DND-41 (cell line): ENCODE measurements around the gene LAMC1.

Source experiments
- ATAC-seq: fragments of 200-7000 bp; cut with Tn5 transposase; 3 replicates; pipeline ENCODE4 v1.9.1; 2021; ENCODE audit warnings: low read depth; ENCODE audit not compliant: insufficient read depth
- DNase-seq: peaks from one replicate; pipeline ENCODE4 v3.0.0-alpha.2; 2020
- H2AFZ ChIP-seq: 2 replicates; pipeline ENCODE4 v1.6.0; 2012; ENCODE audit warnings: low read depth, low read length
- H3K27ac ChIP-seq: 2 replicates; pipeline ENCODE4 v1.5.1; 2012; ENCODE audit warnings: low read length, inconsistent platforms
- H3K27me3 ChIP-seq: fragments of 200-600 bp; sonication (generic); 2 replicates; pipeline ENCODE4 v1.6.0; 2012; ENCODE audit warnings: low read length, mild to moderate bottlenecking, inconsistent platforms; ENCODE audit not compliant: insufficient read depth, poor library complexity
- H3K36me3 ChIP-seq: 2 replicates; pipeline ENCODE4 v1.5.1; 2012; ENCODE audit warnings: low read length, inconsistent platforms; ENCODE audit not compliant: insufficient read depth
- H3K4me1 ChIP-seq: 2 replicates; pipeline ENCODE4 v1.5.1; 2012; ENCODE audit warnings: mild to moderate bottlenecking, low read length; ENCODE audit not compliant: insufficient read depth
- H3K4me2 ChIP-seq: 2 replicates; pipeline ENCODE4 v1.6.0; 2012; ENCODE audit warnings: mild to moderate bottlenecking, moderate library complexity, low read length, inconsistent platforms; ENCODE audit not compliant: insufficient read depth
- H3K4me3 ChIP-seq, 2 experiments: fragments of 200-600 bp in 1 of 2; shearing (Covaris generic) in 1 of 2; 2 replicates each; pipeline ENCODE4 v1.5.1; 2012 to 2016; ENCODE audit warnings: inconsistent platforms in 2 of 2, low read length in 2 of 2, mild to moderate bottlenecking in 2 of 2, low read depth in 1 of 2, moderate library complexity in 1 of 2
- H3K79me2 ChIP-seq: 2 replicates; pipeline ENCODE4 v1.6.0; 2012; ENCODE audit warnings: low read length, inconsistent platforms; ENCODE audit not compliant: insufficient read depth
- H3K9ac ChIP-seq: 2 replicates; pipeline ENCODE4 v1.6.0; 2012; ENCODE audit warnings: low read depth, mild to moderate bottlenecking, inconsistent platforms, low read length, moderate library complexity
- H3K9me3 ChIP-seq: 2 replicates; pipeline ENCODE4 v1.5.1; 2012; ENCODE audit warnings: low read length, moderate library complexity, mild to moderate bottlenecking, inconsistent platforms; ENCODE audit not compliant: insufficient read depth, severe bottlenecking
- H4K20me1 ChIP-seq: 2 replicates; pipeline ENCODE4 v1.6.0; 2012; ENCODE audit warnings: low read length; ENCODE audit not compliant: insufficient read depth
- EZH2 ChIP-seq: IDR thresholded peaks from 3 replicates; pipeline ENCODE4 v1.6.1; 2012; ENCODE audit warnings: borderline replicate concordance, low read depth, mild to moderate bottlenecking, moderate library complexity, low read length, inconsistent platforms; ENCODE audit not compliant: severe bottlenecking
- TF ChIP-seq, protein P1 (sequence below): IDR thresholded peaks from 2 replicates; pipeline ENCODE4 v1.5.1; 2012; ENCODE audit warnings: borderline replicate concordance, low read length, moderate library complexity, mild to moderate bottlenecking; ENCODE audit not compliant: poor library complexity, severe bottlenecking; ENCODE audit errors: extremely low read depth

Gene LAMC1

GRCh38 chr1:183082650-183083049 lies 59.4 kb downstream of the LAMC1 start:
- DNase-seq, result no peak
- H3K4me1 ChIP-seq, result no peaks in the 10 kb centered on the region
- TF ChIP-seq, protein P1, sequence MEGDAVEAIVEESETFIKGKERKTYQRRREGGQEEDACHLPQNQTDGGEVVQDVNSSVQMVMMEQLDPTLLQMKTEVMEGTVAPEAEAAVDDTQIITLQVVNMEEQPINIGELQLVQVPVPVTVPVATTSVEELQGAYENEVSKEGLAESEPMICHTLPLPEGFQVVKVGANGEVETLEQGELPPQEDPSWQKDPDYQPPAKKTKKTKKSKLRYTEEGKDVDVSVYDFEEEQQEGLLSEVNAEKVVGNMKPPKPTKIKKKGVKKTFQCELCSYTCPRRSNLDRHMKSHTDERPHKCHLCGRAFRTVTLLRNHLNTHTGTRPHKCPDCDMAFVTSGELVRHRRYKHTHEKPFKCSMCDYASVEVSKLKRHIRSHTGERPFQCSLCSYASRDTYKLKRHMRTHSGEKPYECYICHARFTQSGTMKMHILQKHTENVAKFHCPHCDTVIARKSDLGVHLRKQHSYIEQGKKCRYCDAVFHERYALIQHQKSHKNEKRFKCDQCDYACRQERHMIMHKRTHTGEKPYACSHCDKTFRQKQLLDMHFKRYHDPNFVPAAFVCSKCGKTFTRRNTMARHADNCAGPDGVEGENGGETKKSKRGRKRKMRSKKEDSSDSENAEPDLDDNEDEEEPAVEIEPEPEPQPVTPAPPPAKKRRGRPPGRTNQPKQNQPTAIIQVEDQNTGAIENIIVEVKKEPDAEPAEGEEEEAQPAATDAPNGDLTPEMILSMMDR, result no peak
- TF ChIP-seq EZH2, result no peak
- no peak overlapping the region for H2AFZ ChIP-seq
- ATAC-seq, result no peak
- no peak overlapping the region for H3K27ac ChIP-seq
- no peaks in the 10 kb centered on the region for H3K79me2 ChIP-seq
- no peaks in the 10 kb centered on the region for H4K20me1 ChIP-seq
- H3K4me3 ChIP-seq, result no peak overlapping the region
- H3K9ac ChIP-seq, result no peak overlapping the region
- no peaks in the 10 kb centered on the region for H3K9me3 ChIP-seq
- no peaks in the 10 kb centered on the region for H3K36me3 ChIP-seq
- no peaks in the 10 kb centered on the region for H3K27me3 ChIP-seq
- no peak overlapping the region for H3K4me2 ChIP-seq

DNA sequence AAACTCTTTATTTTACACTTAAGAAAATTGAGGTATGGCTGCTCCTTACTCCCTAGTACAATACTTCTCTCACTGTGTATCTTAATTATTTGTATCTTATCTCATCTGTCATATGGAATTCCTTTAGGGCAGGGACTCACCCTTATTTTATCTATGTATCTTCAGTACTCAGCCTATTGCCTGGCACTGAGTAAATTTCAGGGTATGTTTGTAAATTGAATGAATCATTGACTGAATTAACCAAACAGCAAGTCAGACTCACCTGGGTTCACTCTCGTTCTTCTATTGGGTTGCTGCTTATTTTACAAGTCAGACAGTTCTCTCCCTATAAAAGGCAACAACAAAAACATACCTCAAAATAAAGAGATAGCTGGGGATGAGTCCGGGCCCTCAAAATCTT lies 63.8 kb downstream of the LAMC1 start:
- H3K4me1 ChIP-seq, result no peaks in the 10 kb centered on the region
- no peaks in the 10 kb centered on the region for H3K9me3 ChIP-seq
- H3K79me2 ChIP-seq, result no peaks in the 10 kb centered on the region
- H3K27ac ChIP-seq, result no peak overlapping the region
- H3K4me3 ChIP-seq, result no peak overlapping the region
- H3K4me2 ChIP-seq, result no peak overlapping the region
- DNase-seq, result no peak
- TF ChIP-seq EZH2, result no peak
- TF ChIP-seq, protein P1, result no peak
- H3K9ac ChIP-seq, result no peak overlapping the region
- no peak for ATAC-seq
- H3K36me3 ChIP-seq, result no peaks in the 10 kb centered on the region
- H2AFZ ChIP-seq, result no peak overlapping the region
- H3K27me3 ChIP-seq, result no peaks in the 10 kb centered on the region
- no peaks in the 10 kb centered on the region for H4K20me1 ChIP-seq

DNA sequence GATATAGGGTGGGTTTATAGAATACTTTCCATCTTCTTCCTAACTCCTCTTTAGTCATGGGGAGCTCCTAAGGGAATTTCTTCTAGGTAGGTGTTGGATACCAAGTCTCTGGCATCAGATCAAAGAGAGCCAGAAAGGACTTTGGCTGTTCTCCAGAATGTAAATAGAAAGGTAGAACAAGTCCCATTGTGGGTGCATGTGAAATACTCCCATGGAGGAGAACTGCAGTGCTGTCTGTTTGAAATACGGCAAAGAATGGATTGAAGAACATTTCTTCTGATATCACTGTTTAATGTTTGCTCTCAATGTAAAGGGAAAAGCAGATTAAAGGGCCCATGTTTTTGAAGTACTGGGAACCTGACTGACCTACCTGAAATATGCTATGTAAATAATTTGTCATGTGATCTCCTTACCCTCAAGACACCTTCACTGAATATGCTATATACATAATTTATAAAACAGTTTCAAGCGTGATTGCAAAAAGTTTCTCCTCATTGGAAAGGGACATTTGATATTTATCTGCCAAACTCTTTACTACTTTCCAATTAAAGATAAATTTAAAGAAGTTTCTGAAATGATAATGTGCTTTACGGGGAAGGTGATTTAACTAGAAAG lies 65.9 kb downstream of the LAMC1 start:
- no peak for DNase-seq
- H3K4me1 ChIP-seq, result no peaks in the 10 kb centered on the region
- H3K79me2 ChIP-seq, result no peaks in the 10 kb centered on the region
- H3K36me3 ChIP-seq, result no peaks in the 10 kb centered on the region
- H3K9ac ChIP-seq, result no peak overlapping the region
- TF ChIP-seq EZH2, result no peak
- TF ChIP-seq, protein P1, result no peak
- H2AFZ ChIP-seq, result no peak overlapping the region
- no peaks in the 10 kb centered on the region for H3K9me3 ChIP-seq
- H4K20me1 ChIP-seq, result no peaks in the 10 kb centered on the region
- no peak for ATAC-seq
- peaks cover 3% of the 10 kb centered on the region for H3K27me3 ChIP-seq
- H3K27ac ChIP-seq, result no peak overlapping the region
- H3K4me3 ChIP-seq, result no peak overlapping the region
- no peak overlapping the region for H3K4me2 ChIP-seq
